ENCODE results near the gene FAM135A. TPM values are rescaled to one million over a fixed set of nuclear protein-coding genes. Genes with fewer than 3 reads are reported as not detected.

Gene FAM135A
- total and polyA plus RNA-seq, 4 experiments from 2014 or later, result 1.4 to 14.5 (median 7.1) TPM

DNA sequence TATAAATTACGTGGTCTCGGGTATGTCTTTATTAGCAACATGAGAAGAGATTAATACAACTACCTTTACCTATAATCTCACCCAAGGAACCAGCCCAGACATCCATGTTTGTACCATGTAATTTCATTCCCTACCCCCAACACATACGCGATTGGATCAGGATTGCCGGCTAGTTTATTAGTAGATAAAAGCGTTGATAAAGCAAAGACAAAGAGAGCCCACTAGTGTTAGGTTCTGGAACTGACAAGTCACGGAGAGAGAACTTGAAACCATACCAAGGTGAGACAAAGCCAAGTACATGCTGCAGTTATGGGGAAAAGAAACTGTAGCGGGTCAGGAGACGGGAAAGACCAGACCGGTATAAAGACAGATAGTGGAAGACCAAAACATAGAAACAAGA is 37.4 kb upstream of the FAM135A start:
- H3K27ac ChIP-seq (ENCODE audit: low read depth, low read length), result no peak overlapping the region
- POLR2A ChIA-PET (ENCODE audit: partially characterized antibody), result no interaction called here
- CTCF ChIA-PET (ENCODE audit: partially characterized antibody), result no interaction called here
- H3K36me3 ChIP-seq (ENCODE audit: insufficient read depth, low read length), result no peaks in the 10 kb centered on the region
- Mint-ChIP-seq H3K4me1 (no peaks in the 10 kb centered on the region), H3K9me3 (peaks cover 0 to 3% (median 0%) of the 10 kb centered on the region in 8 donors), H3K36me3 (no peaks in the 10 kb centered on the region), H3K27me3 (peaks cover 15 to 27% of the 10 kb centered on the region in 2 donors), H3K27ac (no peak overlapping the region), H3K4me3 (no peak overlapping the region)
- no peak overlapping the region for H3K4me3 ChIP-seq (ENCODE audit: low read length in 2 of 2)
- H3K4me1 ChIP-seq (ENCODE audit: insufficient read depth, low read length), result no peaks in the 10 kb centered on the region
- intact Hi-C loops (cut with micrococcal nuclease), result no loop called here
- H3K27me3 ChIP-seq (ENCODE audit: insufficient read depth, low read length), result peaks cover 7% of the 10 kb centered on the region
- no peak for DNase-seq
- no peaks in the 10 kb centered on the region for H3K9me3 ChIP-seq (ENCODE audit: control insufficient read depth in 1 of 2, low read length in 2 of 2)

- Mint-ChIP-seq H3K27ac (no peak overlapping the region), H3K4me3 (no peak overlapping the region), H3K36me3 (no peaks in the 10 kb centered on the region), H3K27me3 (peaks cover 13 to 23% of the 10 kb centered on the region in 2 donors), H3K9me3 (peaks cover 0 to 3% (median 0%) of the 10 kb centered on the region in 8 donors), H3K4me1 (no peaks in the 10 kb centered on the region)
- intact Hi-C loops (cut with micrococcal nuclease), result no loop called here
- CTCF ChIA-PET (ENCODE audit: partially characterized antibody), result interaction anchor here (0.9 kb wide), 1 partner anchor 9 kb away, joined by 3 read pairs; no protein-coding TSS in a partner anchor
- Histone ChIP-seq H3K4me3 (ENCODE audit: low read length in 2 of 2) (no peak overlapping the region), H3K9me3 (ENCODE audit: control insufficient read depth in 1 of 2, low read length in 2 of 2) (no peaks in the 10 kb centered on the region), H3K4me1 (ENCODE audit: insufficient read depth, low read length) (no peaks in the 10 kb centered on the region), H3K27ac (ENCODE audit: low read depth, low read length) (no peak overlapping the region), H3K36me3 (ENCODE audit: insufficient read depth, low read length) (no peaks in the 10 kb centered on the region), H3K27me3 (ENCODE audit: insufficient read depth, low read length) (peaks cover 7% of the 10 kb centered on the region)
- POLR2A ChIA-PET (ENCODE audit: partially characterized antibody), result no interaction called here
- DNase-seq, result no peak
Observed at GRCh38 chr6:70376628-70377027, 36.7 kb upstream of the FAM135A start.

DNA sequence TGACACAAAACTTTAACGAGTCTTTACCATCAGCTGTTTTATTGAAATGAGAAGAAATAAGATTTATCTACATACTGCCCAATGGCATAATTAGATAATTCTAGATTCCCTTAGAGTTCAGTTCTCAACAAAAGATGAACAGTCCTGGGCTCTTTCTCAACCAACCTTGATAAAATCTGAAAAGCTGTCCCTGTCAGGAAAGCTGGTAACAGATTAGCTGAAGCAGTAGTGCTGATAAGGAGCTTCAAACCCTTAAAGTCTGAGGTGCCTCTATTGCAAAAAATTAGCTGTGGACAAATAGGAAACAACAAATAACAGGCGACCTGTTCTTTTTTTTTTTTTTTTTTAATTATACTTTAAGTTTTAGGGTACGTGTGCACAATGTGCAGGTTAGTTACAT is 35.9 kb upstream of the FAM135A start:
- Mint-ChIP-seq H3K4me1 (no peaks in the 10 kb centered on the region), H3K9me3 (peaks cover 0 to 3% (median 0%) of the 10 kb centered on the region in 8 donors), H3K4me3 (no peak overlapping the region), H3K36me3 (no peaks in the 10 kb centered on the region), H3K27ac (no peak overlapping the region), H3K27me3 (peaks cover 12 to 22% of the 10 kb centered on the region in 2 donors)
- Histone ChIP-seq H3K4me1 (ENCODE audit: insufficient read depth, low read length) (no peaks in the 10 kb centered on the region), H3K27me3 (ENCODE audit: insufficient read depth, low read length) (peaks cover 7% of the 10 kb centered on the region), H3K27ac (ENCODE audit: low read depth, low read length) (no peak overlapping the region), H3K4me3 (ENCODE audit: low read length in 2 of 2) (no peak overlapping the region), H3K36me3 (ENCODE audit: insufficient read depth, low read length) (no peaks in the 10 kb centered on the region), H3K9me3 (ENCODE audit: control insufficient read depth in 1 of 2, low read length in 2 of 2) (no peaks in the 10 kb centered on the region)
- POLR2A ChIA-PET (ENCODE audit: partially characterized antibody), result no interaction called here
- no peak for DNase-seq
- intact Hi-C loops (cut with micrococcal nuclease), result no loop called here
- CTCF ChIA-PET (ENCODE audit: partially characterized antibody), result interaction anchor here (0.9 kb wide), 1 partner anchor 9 kb away, joined by 3 read pairs; no protein-coding TSS in a partner anchor

DNA sequence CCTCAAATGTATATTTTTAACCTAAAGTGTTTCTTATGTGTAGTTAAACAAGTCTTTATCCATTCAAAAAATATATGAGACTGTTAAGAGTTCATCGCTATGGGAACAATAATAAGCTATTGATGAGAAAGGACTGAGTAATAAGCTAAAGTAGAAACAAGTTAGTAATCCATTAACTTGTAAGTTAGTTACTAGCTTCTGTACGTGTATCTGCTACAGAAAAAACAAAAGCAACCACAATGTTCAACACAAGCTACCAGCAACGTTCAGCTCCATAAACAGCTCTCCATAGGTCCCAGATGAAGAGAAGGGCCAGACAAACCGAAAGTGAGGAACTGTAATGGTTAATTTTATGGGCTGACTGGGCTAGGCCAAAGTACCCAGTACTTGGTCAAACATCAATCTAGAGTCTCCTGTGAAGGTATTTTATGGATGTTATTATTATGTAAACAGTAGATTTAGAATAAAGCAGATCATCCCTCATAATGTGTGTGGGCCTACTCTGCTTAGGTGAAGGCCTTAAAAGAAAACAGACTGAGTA is 33.8 kb upstream of the FAM135A start:
- POLR2A ChIA-PET (ENCODE audit: partially characterized antibody), result no interaction called here
- intact Hi-C loops (cut with micrococcal nuclease), result no loop called here
- CTCF ChIA-PET (ENCODE audit: partially characterized antibody), result interaction anchor here (0.9 to 4.3 kb wide), 3 partner anchors 10 to 16 kb away, joined by 3 to 29 read pairs (median 4); no protein-coding TSS in a partner anchor
- H3K9me3 ChIP-seq (ENCODE audit: control insufficient read depth in 1 of 2, low read length in 2 of 2), result no peaks in the 10 kb centered on the region
- no peak overlapping the region for H3K27ac ChIP-seq (ENCODE audit: low read depth, low read length)
- Mint-ChIP-seq H3K4me1 (no peaks in the 10 kb centered on the region), H3K9me3 (peaks cover 0 to 5% (median 0%) of the 10 kb centered on the region in 8 donors), H3K36me3 (no peaks in the 10 kb centered on the region), H3K27ac (peak overlapping the region in 1 of 7 donors; percentile 17), H3K4me3 (no peak overlapping the region), H3K27me3 (peaks cover 10% of the 10 kb centered on the region in 2 donors)
- no peaks in the 10 kb centered on the region for H3K36me3 ChIP-seq (ENCODE audit: insufficient read depth, low read length)
- no peak overlapping the region for H3K4me3 ChIP-seq (ENCODE audit: low read length in 2 of 2)
- no peak for DNase-seq
- peaks cover 7% of the 10 kb centered on the region for H3K27me3 ChIP-seq (ENCODE audit: insufficient read depth, low read length)
- no peaks in the 10 kb centered on the region for H3K4me1 ChIP-seq (ENCODE audit: insufficient read depth, low read length)

DNA sequence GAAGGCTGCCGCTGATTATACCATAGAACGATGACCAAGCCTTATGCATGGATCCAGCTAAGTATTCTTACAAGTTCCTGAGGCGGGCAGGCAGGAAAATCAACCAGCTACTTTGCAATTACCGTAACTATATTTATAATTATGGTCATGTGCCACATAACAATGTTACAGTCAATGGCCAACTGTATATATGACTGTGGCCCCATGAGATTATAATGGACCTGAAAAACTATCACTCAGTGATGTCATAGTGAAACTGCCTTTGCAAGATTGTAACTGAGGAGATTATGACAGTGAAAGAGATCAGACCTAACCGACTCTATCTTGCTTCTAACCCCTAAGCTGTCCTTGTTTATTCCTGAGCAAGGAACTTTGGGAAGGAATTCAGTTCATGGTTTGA is 33.1 kb upstream of the FAM135A start:
- H3K27ac ChIP-seq (ENCODE audit: low read depth, low read length), result no peak overlapping the region
- Mint-ChIP-seq H3K4me1 (no peaks in the 10 kb centered on the region), H3K27me3 (peaks cover 6 to 9% of the 10 kb centered on the region in 2 donors), H3K36me3 (no peaks in the 10 kb centered on the region), H3K4me3 (no peak overlapping the region), H3K9me3 (peaks cover 0 to 5% (median 0%) of the 10 kb centered on the region in 8 donors), H3K27ac (no peak overlapping the region)
- ChIA-PET CTCF (ENCODE audit: partially characterized antibody) (interaction anchor here (1.2 to 4.3 kb wide), 2 partner anchors 10 to 17 kb away, joined by 3 to 29 read pairs; no protein-coding TSS in a partner anchor), POLR2A (ENCODE audit: partially characterized antibody) (no interaction called here)
- no peaks in the 10 kb centered on the region for H3K36me3 ChIP-seq (ENCODE audit: insufficient read depth, low read length)
- no peaks in the 10 kb centered on the region for H3K4me1 ChIP-seq (ENCODE audit: insufficient read depth, low read length)
- intact Hi-C loops (cut with micrococcal nuclease), result no loop called here
- peaks cover 7% of the 10 kb centered on the region for H3K27me3 ChIP-seq (ENCODE audit: insufficient read depth, low read length)
- DNase-seq, result no peak
- H3K9me3 ChIP-seq (ENCODE audit: control insufficient read depth in 1 of 2, low read length in 2 of 2), result no peaks in the 10 kb centered on the region
- H3K4me3 ChIP-seq (ENCODE audit: low read length in 2 of 2), result no peak overlapping the region

DNA sequence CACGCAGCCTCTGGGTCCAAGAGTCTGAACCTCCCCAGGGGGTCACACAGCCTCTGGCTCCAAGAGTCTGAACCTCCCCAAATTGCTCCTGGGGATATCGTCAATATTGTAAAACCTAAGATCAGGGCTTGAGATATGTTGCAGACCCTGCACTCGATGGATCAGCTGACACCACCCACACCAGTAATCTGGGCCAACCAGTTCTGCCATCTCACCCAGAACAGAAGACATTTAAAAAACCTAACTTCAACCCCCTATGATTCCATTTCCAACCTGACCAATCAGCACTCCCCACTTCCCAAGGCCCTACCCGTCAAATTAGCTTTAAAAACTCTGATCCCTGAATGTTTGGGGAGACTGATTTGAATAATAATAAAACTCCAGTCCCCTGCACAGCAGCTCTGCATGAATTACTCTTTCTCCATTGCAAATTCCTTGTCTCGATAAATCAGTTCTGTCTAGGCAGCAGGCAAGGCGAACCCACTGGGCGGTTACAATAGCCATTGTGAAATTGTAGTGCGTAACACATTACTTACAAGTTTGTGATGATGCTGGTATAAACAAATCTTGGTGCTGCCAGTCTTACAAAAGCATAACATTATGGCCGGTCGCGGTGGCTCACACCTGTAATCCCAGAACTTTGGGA is 32.4 kb upstream of the FAM135A start:
- Mint-ChIP-seq H3K27ac (no peak overlapping the region), H3K9me3 (peaks cover 0 to 5% (median 0%) of the 10 kb centered on the region in 8 donors), H3K36me3 (no peaks in the 10 kb centered on the region), H3K27me3 (peaks cover 2 to 6% of the 10 kb centered on the region in 2 donors), H3K4me1 (no peaks in the 10 kb centered on the region), H3K4me3 (no peak overlapping the region)
- POLR2A ChIA-PET (ENCODE audit: partially characterized antibody), result no interaction called here
- Histone ChIP-seq H3K27me3 (ENCODE audit: insufficient read depth, low read length) (peaks cover 6% of the 10 kb centered on the region), H3K4me3 (ENCODE audit: low read length in 2 of 2) (no peak overlapping the region), H3K4me1 (ENCODE audit: insufficient read depth, low read length) (no peaks in the 10 kb centered on the region), H3K27ac (ENCODE audit: low read depth, low read length) (no peak overlapping the region), H3K36me3 (ENCODE audit: insufficient read depth, low read length) (no peaks in the 10 kb centered on the region), H3K9me3 (ENCODE audit: control insufficient read depth in 1 of 2, low read length in 2 of 2) (no peaks in the 10 kb centered on the region)
- no peak for DNase-seq
- intact Hi-C loops (cut with micrococcal nuclease), result no loop called here
- CTCF ChIA-PET (ENCODE audit: partially characterized antibody), result interaction anchor here (4.3 kb wide), 1 partner anchor 11 kb away, joined by 29 read pairs; no protein-coding TSS in a partner anchor

DNA sequence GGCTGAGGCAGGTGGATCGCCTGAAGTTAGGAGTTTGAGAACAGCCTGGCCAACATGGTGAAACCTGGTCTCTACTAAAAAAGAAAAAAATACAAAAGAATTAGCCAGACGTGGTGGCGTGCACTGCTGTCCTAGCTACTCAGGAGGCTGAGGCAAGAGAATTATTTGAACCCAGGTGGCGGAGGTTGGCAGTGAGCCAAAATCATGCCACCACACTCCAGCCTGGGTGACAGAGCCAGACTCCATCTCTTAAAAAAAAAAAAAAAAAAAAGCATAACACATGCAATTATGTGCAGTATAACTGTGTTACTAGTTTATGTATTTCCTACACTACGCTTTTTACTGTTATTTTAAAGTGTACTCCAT is 31.9 kb upstream of the FAM135A start:
- no peaks in the 10 kb centered on the region for H3K9me3 ChIP-seq (ENCODE audit: control insufficient read depth in 1 of 2, low read length in 2 of 2)

More for the DNA sequence above, 31.9 kb upstream of the FAM135A start:
- POLR2A ChIA-PET (ENCODE audit: partially characterized antibody), result no interaction called here
- H3K36me3 Mint-ChIP-seq, result no peaks in the 10 kb centered on the region
- no peak overlapping the region for H3K4me3 ChIP-seq (ENCODE audit: low read length in 2 of 2)
- H3K9me3 Mint-ChIP-seq, result peaks cover 0 to 5% (median 0%) of the 10 kb centered on the region in 8 donors
- DNase-seq, result no peak
- no peak overlapping the region for H3K27ac ChIP-seq (ENCODE audit: low read depth, low read length)
- no peaks in the 10 kb centered on the region for H3K4me1 ChIP-seq (ENCODE audit: insufficient read depth, low read length)
- H3K27ac Mint-ChIP-seq, result no peak overlapping the region
- CTCF ChIA-PET (ENCODE audit: partially characterized antibody), result interaction anchor here (4.3 kb wide), 1 partner anchor 11 kb away, joined by 29 read pairs; no protein-coding TSS in a partner anchor
- H3K4me3 Mint-ChIP-seq, result no peak overlapping the region
- intact Hi-C loops (cut with micrococcal nuclease), result no loop called here
- H3K36me3 ChIP-seq (ENCODE audit: insufficient read depth, low read length), result no peaks in the 10 kb centered on the region
- H3K27me3 ChIP-seq (ENCODE audit: insufficient read depth, low read length), result peaks cover under 1% of the 10 kb centered on the region
- H3K4me1 Mint-ChIP-seq, result no peaks in the 10 kb centered on the region
- H3K27me3 Mint-ChIP-seq, result peaks cover 0 to 4% of the 10 kb centered on the region in 2 donors
